HG02943 (cell line): ENCODE data around the gene CTNNA2.

Experiments
- ATAC-seq: cut with Tn5 transposase; IDR thresholded peaks from one replicate; pipeline ENCODE4 v1.9.1; 2021; ENCODE audit warnings: mild to moderate bottlenecking, low read depth, moderate library complexity; ENCODE audit not compliant: unreplicated experiment

Gene CTNNA2

DNA sequence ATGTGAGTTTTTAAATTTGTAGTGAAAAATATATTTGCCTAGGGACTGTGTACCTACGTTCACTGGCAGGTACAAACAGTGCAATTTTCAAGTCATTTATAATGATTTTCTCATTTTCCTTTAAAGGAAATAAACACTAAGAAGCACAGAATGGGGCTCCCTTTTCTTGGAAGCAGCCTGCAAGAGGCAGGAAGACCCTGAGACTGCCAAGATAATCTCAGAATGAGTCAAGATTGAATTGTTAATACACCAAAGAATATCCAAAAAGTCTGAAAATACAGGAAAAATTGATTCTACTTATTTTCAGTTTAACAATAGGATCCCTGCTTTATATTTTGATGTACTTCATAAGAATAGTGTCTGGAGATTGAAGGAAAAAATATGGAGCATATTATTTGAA lies 331.2 kb downstream of the CTNNA2 start:
- no peak for ATAC-seq

- no peak for ATAC-seq
Measured at GRCh38 chr2:79846878-79847277, 334.0 kb downstream of the CTNNA2 start.

DNA sequence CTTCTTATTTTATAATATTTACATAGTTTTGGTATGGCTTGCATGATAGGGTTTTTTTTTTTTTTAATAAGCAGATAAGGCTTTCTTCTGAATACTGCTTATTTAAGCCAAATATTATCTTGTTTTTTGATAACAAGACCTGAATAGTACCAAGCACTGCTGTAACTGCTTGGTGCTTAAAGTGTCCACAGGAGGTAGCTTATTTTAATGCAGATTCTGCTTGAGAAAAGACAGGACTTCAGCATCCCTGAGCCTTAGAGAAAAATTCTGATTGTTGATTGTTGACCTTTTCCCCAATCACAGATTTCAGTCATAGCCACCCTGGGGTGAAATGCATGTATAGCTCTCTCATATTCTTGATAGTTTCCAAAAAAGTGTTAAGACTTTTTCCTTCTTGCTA lies 336.4 kb downstream of the CTNNA2 start:
- no peak for ATAC-seq

GRCh38 chr2:79849949-79850348 lies 337.1 kb downstream of the CTNNA2 start:
- no peak for ATAC-seq

GRCh38 chr2:79850912-79851311 lies 338.1 kb downstream of the CTNNA2 start:
- ATAC-seq = no peak

DNA sequence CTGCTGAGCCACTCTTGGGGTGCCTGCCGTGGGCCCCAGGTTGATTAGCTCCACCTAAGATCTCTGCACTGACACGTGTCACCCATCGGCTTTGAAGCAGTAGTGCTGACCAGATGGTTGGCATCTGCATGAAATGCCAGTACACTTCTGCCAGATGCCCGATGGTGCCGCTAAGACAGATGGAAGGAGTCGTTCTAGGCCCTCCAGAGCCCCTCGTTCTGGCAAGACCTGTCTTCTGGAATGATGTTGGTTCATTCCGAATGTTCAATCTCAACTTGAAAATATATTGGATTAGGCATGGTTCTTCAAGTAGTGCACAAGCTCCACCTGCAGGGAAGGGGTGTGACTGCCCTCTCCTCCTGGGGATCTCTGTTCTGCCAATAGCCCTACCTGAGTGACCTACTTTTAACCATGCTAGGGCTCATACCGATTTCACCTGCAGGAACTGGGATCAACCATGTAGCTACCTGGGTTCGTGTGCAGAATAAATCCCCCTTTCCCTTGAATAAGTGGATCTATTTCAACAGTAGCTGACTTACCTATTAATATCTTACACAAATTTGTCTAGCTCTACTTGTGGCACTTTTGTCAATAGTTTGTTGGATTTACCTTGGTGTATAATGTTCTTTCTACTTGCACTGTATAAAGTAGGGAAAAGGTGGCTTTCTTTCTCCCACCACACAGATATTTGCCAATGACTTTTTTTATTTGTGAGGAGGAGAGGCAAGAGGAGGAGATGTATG lies 342.6 kb downstream of the CTNNA2 start:
- ATAC-seq = no peak

DNA sequence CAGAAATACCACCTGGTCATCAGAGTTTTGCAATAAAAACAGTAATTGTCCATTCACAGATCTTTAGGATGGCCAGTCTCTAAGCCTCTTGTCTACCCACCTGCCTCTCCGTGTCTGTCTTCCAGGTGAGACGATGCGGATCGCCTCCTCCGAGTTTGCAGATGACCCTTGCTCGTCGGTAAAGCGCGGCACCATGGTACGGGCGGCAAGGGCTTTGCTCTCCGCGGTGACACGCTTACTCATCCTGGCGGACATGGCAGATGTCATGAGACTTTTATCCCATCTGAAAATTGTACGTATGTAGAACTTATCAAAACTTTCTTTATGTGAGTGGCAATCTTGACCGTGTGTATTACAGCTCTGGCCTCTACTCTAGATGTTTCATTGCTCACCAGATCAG lies 345.0 kb downstream of the CTNNA2 start:
- ATAC-seq = no peak

GRCh38 chr2:79860228-79861058 lies 347.6 kb downstream of the CTNNA2 start:
- no peak for ATAC-seq

GRCh38 chr2:79861059-79861374 lies 348.2 kb downstream of the CTNNA2 start:
- no peak for ATAC-seq

DNA sequence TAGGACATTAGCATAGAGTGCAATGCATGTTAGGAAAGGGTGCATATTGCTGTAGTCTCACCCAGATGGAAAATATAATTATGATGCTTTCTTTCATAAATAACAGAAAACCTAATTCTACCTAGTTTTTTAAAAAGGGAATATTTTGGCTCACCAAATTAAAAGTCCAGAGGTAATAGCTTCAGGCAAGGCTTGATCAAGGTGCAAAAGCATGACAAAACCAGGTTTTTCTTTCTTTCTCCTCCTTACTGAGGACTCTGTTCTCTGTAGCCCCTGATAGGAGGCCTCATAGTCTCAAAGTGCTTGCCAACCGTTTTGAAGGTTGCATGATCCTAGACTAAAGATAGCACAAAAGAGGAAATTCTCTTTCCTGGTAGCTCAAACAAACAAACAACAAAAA lies 349.9 kb downstream of the CTNNA2 start:
- no peak for ATAC-seq

GRCh38 chr2:79872656-79873055 lies 359.8 kb downstream of the CTNNA2 start:
- no peak for ATAC-seq

DNA sequence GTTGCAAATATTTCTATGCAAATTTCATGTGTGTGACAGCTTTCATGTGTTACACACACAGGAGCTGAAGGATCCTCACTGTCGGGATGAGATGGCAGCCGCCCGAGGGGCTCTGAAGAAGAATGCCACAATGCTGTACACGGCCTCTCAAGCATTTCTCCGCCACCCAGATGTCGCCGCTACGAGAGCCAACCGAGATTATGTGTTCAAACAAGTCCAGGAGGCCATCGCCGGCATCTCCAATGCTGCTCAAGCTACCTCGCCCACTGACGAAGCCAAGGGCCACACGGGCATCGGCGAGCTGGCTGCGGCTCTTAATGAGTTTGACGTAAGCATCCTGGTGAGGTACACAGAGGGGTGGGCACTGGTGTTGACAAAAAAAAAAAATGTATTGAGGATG lies 361.2 kb downstream of the CTNNA2 start:
- ATAC-seq = no peak

- ATAC-seq = no peak
Measured at GRCh38 chr2:79876430-79876829, 363.6 kb downstream of the CTNNA2 start.

- ATAC-seq = no peak
Measured at GRCh38 chr2:79882548-79882947, 369.7 kb downstream of the CTNNA2 start.

DNA sequence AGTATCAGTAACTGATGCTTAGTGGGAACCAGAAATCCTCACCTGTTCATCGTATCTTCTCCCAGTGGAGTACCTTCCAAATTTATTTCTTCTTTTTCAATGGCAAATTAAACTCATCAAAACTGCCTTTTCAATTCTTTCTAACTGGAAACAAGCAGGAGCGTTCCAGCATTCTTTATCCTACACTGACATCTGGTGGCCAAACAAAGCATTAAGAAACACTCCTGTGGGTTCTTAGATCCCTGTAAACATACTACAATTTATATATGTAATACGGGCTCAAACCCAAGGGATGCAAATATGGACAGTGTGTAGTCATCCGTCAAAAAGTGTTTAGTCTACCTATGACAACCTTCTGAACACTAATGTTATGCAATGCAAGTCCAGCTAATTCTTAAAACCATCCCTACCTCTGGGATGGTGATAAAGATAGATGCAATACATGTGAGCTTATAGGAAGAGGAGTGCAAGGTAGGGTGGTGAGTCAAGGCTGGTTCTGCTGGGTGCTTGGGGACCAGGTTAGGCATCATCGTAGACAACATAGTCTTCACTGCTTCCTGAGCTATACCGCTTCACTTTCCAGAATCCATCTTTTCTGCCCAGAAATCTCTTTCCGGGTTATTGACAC lies 375.0 kb downstream of the CTNNA2 start:
- no peak for ATAC-seq

- no peak for ATAC-seq
Measured at GRCh38 chr2:79892123-79892522, 379.3 kb downstream of the CTNNA2 start.

GRCh38 chr2:79899196-79899595 lies 386.3 kb downstream of the CTNNA2 start:
- no peak for ATAC-seq

DNA sequence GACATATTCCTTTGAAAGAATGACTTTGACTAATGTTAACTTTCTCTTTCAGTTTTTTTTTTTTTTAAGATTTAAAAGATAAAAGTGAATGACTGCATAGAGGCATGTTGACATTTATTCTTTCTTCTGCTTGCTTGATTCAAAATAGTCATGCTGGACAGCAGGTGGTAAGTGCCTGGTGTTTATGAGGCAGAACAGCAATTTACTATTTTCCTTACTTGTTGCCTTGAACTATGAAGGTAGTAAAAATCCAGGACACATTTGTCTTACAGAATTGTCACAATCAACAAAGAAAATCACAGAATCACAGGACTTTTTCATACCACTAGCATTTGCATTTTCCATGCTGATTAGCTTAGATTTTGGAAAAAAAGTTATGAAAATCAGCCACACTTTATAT lies 388.3 kb downstream of the CTNNA2 start:
- no peak for ATAC-seq

- no peak for ATAC-seq
Measured at GRCh38 chr2:79903222-79904000, 390.6 kb downstream of the CTNNA2 start.

DNA sequence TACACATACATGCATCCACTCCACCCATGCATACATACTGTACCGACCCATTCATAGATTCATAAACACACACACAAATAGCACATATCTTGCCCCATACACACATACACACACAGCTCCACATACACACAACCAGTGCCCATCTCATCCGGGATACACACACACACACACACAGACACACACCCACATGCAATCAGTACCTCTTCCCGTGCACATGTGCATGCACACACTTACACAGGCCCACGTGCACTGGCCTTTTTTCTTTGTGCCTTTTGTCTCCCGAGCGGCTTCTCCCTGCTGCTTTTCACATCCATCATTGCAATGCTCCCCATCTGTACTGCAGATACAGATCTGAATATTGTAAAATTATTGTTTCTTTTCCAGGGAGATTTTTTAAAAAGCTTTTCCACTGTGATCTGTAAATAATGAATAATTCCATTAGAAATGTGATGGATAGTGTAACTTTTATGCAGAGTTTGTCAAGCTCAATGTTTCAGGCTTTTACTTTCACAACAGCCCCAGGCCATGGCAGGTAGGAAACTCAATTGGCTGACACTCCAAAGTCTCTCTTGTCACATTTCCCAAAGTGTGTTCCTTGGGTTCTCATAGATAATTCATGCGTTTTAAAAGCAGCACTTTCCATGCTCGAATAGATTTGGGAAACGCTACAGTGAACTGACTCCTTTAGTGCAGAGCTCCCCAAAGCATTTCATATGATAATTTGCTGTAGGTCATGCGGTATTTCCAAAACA lies 393.5 kb downstream of the CTNNA2 start:
- ATAC-seq = no peak
